KMS-11 (cell line): Measurements from ENCODE around the gene PLXNA2.

ENCODE experiments used
- H2AFZ ChIP-seq: fragments of 200-600 bp; sonication (generic); 2 replicates; pipeline ENCODE4 v1.6.1; 2016; ENCODE audit warnings: antibody characterized with exemption, mixed run types, low read depth
- H3K27ac ChIP-seq: fragments of 200-600 bp; sonication (generic); 2 replicates; pipeline ENCODE4 v1.6.1; 2016; ENCODE audit warnings: mild to moderate bottlenecking, mixed run types
- H3K27me3 ChIP-seq: fragments of 200-600 bp; sonication (generic); 2 replicates; pipeline ENCODE4 v1.6.1; 2017; ENCODE audit warnings: mild to moderate bottlenecking, low read depth, mixed run types, moderate library complexity; ENCODE audit not compliant: insufficient read depth
- H3K36me3 ChIP-seq: fragments of 200-600 bp; sonication (generic); 2 replicates; pipeline ENCODE4 v1.6.1; 2017; ENCODE audit warnings: mild to moderate bottlenecking, mixed run types; ENCODE audit not compliant: insufficient read depth
- H3K4me1 ChIP-seq: fragments of 200-600 bp; sonication (generic); 2 replicates; pipeline ENCODE4 v1.6.1; 2016; ENCODE audit warnings: mild to moderate bottlenecking, low read depth, mixed run types; ENCODE audit not compliant: poor library complexity, severe bottlenecking
- H3K4me2 ChIP-seq: fragments of 200-600 bp; sonication (generic); 2 replicates; pipeline ENCODE4 v1.7.0; 2016; ENCODE audit warnings: mild to moderate bottlenecking, mixed run types
- H3K4me3 ChIP-seq: fragments of 200-600 bp; sonication (generic); IDR thresholded peaks from 2 replicates; pipeline ENCODE4 v1.6.1; 2017; ENCODE audit warnings: low read depth, low read length, mixed read lengths; ENCODE audit not compliant: insufficient read depth
- H3K79me2 ChIP-seq: fragments of 200-600 bp; sonication (generic); 2 replicates; pipeline ENCODE4 v1.6.1; 2016; ENCODE audit warnings: low read depth, mixed run types; ENCODE audit not compliant: insufficient read depth
- H3K9ac ChIP-seq: fragments of 200-600 bp; sonication (generic); 2 replicates; pipeline ENCODE4 v1.6.1; 2016; ENCODE audit warnings: mild to moderate bottlenecking, mixed run types
- H4K20me1 ChIP-seq: fragments of 200-600 bp; sonication (generic); 2 replicates; pipeline ENCODE4 v1.6.1; 2016; ENCODE audit warnings: mild to moderate bottlenecking, mixed run types; ENCODE audit not compliant: insufficient read depth
- CTCF ChIP-seq: fragments of 200-600 bp; sonication (generic); conservative IDR thresholded peaks from 2 replicates; pipeline ENCODE4 v1.6.1; 2017; ENCODE audit warnings: low read depth, mild to moderate bottlenecking, antibody characterized with exemption, low read length, moderate library complexity, mixed read lengths

PLXNA2 gene

GRCh38 chr1:208216806-208217205 is 27.4 kb downstream of the PLXNA2 start:
- no peaks in the 10 kb centered on the region for H3K36me3 ChIP-seq
- no peak overlapping the region for H3K4me2 ChIP-seq
- H3K27me3 ChIP-seq = no peaks in the 10 kb centered on the region
- H2AFZ ChIP-seq = no peak overlapping the region
- no peaks in the 10 kb centered on the region for H3K4me1 ChIP-seq
- H3K4me3 ChIP-seq = no peak overlapping the region
- H3K79me2 ChIP-seq = no peaks in the 10 kb centered on the region
- H3K27ac ChIP-seq = no peak overlapping the region
- H4K20me1 ChIP-seq = no peaks in the 10 kb centered on the region
- H3K9ac ChIP-seq = no peak overlapping the region
- TF ChIP-seq CTCF = no peak

GRCh38 chr1:208216062-208216461 is 28.1 kb downstream of the PLXNA2 start:
- Histone ChIP-seq H3K9ac (no peak overlapping the region), H3K36me3 (no peaks in the 10 kb centered on the region), H3K4me1 (no peaks in the 10 kb centered on the region), H3K27ac (no peak overlapping the region), H3K79me2 (no peaks in the 10 kb centered on the region), H3K4me3 (no peak overlapping the region), H3K27me3 (no peaks in the 10 kb centered on the region), H2AFZ (no peak overlapping the region), H3K4me2 (no peak overlapping the region), H4K20me1 (no peaks in the 10 kb centered on the region)
- no peak for TF ChIP-seq CTCF

- H3K79me2 ChIP-seq = no peaks in the 10 kb centered on the region
- H3K4me2 ChIP-seq = no peak overlapping the region
These were observed 28.8 kb downstream of the PLXNA2 start for GRCh38 chr1:208215393-208215792.

GRCh38 chr1:208213786-208214185 is 30.4 kb downstream of the PLXNA2 start:
- no peaks in the 10 kb centered on the region for H3K4me1 ChIP-seq
- no peak overlapping the region for H2AFZ ChIP-seq
- H4K20me1 ChIP-seq = no peaks in the 10 kb centered on the region
- no peaks in the 10 kb centered on the region for H3K36me3 ChIP-seq
- TF ChIP-seq CTCF = no peak
- H3K9ac ChIP-seq = no peak overlapping the region
- no peaks in the 10 kb centered on the region for H3K27me3 ChIP-seq
- no peak overlapping the region for H3K27ac ChIP-seq
- H3K4me2 ChIP-seq = no peak overlapping the region
- H3K79me2 ChIP-seq = no peaks in the 10 kb centered on the region
- H3K4me3 ChIP-seq = no peak overlapping the region

More at GRCh38 chr1:208215393-208215792, 28.8 kb downstream of the PLXNA2 start:
- Histone ChIP-seq H4K20me1 (no peaks in the 10 kb centered on the region), H3K9ac (no peak overlapping the region), H3K4me3 (no peak overlapping the region), H3K27me3 (no peaks in the 10 kb centered on the region), H3K36me3 (no peaks in the 10 kb centered on the region), H2AFZ (no peak overlapping the region), H3K4me1 (no peaks in the 10 kb centered on the region), H3K27ac (no peak overlapping the region)
- no peak for TF ChIP-seq CTCF
